ENCODE measurements around the gene NCKAP5. TPM values are rescaled to one million over a fixed set of nuclear protein-coding genes. Genes with fewer than 3 reads are reported as not detected.

Gene NCKAP5
- total and polyA plus RNA-seq, 2 of the 8 experiments (the other 6 are each of a cell fraction or from before 2014, with no cell fraction given): 0.27 to 0.86 TPM

- no peak overlapping the region for H3K27ac ChIP-seq (ENCODE audit: low read depth, low read length)
- H4K5ac ChIP-seq (ENCODE audit: insufficient read length, low read depth, low read length): no peak overlapping the region
- no peaks in the 10 kb centered on the region for H3K79me2 ChIP-seq (ENCODE audit: control insufficient read depth in 1 of 2, insufficient read depth in 2 of 2, low read length in 2 of 2)
- H4K91ac ChIP-seq (replicated peaks; ENCODE audit: insufficient read length, low read length): no peak overlapping the region
- H3K4me1 ChIP-seq (replicated peaks in 1 of 4; ENCODE audit: control insufficient read depth in 3 of 4, insufficient read depth in 4 of 4, low read length in 3 of 4): peaks cover 0 to 5% (median 2%) of the 10 kb centered on the region in 4 experiments; a peak in 2 of 7 replicates
- no peaks in the 10 kb centered on the region for H3K9me3 ChIP-seq (ENCODE audit: insufficient read depth in 2 of 2, low read depth in 1 of 2, low read length in 1 of 2)
- FAIRE-seq (no peak), DNase-seq (ENCODE audit: low read depth in 1 of 2, low spot score in 2 of 2) (no peak)
- POLR2A ChIA-PET (ENCODE audit: partially characterized antibody): no interaction called here
- no peak overlapping the region for H2AFZ ChIP-seq (ENCODE audit: low read length)
- H3K27me3 ChIP-seq (replicated peaks in 1 of 4; ENCODE audit: control insufficient read depth in 3 of 4, extremely low read depth in 1 of 4, insufficient read depth in 3 of 4, low read length in 3 of 4): no peaks in the 10 kb centered on the region
- 96% methylated on average over 4 of the region's 4 CpGs; no CpG with 5 or more reads in 1 of the 2 experiments for WGBS, 2 experiments (ENCODE audit: extremely low coverage in 1 of 2, insufficient coverage in 1 of 2, insufficient read length in 1 of 2, insufficient replicate concordance in 2 of 2, low coverage in 1 of 2, low lambda C conversion rate in 2 of 2, missing lambda C conversion rate in 1 of 2)
- no peak overlapping the region for H3K14ac ChIP-seq (ENCODE audit: insufficient read length)
- H3K4me2 ChIP-seq (ENCODE audit: insufficient read depth in 1 of 2, low read depth in 2 of 2, low read length in 2 of 2): no peak overlapping the region
- no peaks in the 10 kb centered on the region for H4K20me1 ChIP-seq (replicated peaks in 1 of 2; ENCODE audit: control insufficient read depth in 1 of 2, insufficient read depth in 2 of 2, low read length in 2 of 2)
- H3K36me3 ChIP-seq (ENCODE audit: control insufficient read depth in 2 of 4, insufficient read depth in 4 of 4, low read length in 3 of 4): no peaks in the 10 kb centered on the region
- H2BK12ac ChIP-seq (ENCODE audit: low read depth, low read length): no peak overlapping the region
- no peak overlapping the region for H4K8ac ChIP-seq (ENCODE audit: extremely low read depth, insufficient read depth, low read length)
- no peaks in the 10 kb centered on the region for H3K23me2 ChIP-seq (ENCODE audit: low read depth, low read length)
- TF ChIP-seq CBX8 (IDR thresholded peaks at IDR 0.05; ENCODE audit: borderline replicate concordance, low read depth, low read length) (no peak), BACH1 (IDR thresholded peaks at IDR 0.05; ENCODE audit: low read length) (no peak), SP4 (IDR thresholded peaks at IDR 0.05; ENCODE audit: low read length) (no peak), RBBP5 (IDR thresholded peaks at IDR 0.05; ENCODE audit: borderline replicate concordance, low read depth, low read length) (no peak), POLR2AphosphoS5 (IDR thresholded peaks at IDR 0.05; ENCODE audit: low read depth, low read length) (no peak), BRCA1 (IDR thresholded peaks at IDR 0.05; ENCODE audit: low read depth, low read length) (no peak), TAF7 (optimal IDR thresholded peaks at IDR 0.05; ENCODE audit: borderline replicate concordance, low read depth, low read length) (no peak), CEBPB (IDR thresholded peaks at IDR 0.05; ENCODE audit: low read depth, low read length) (no peak)
- H3K56ac ChIP-seq (replicated peaks; ENCODE audit: insufficient read length, low read depth, low read length): no peak overlapping the region
- H2BK5ac ChIP-seq (ENCODE audit: low read depth, low read length): no peak overlapping the region
- H2BK15ac ChIP-seq (ENCODE audit: low read length): no peak overlapping the region
- no peak overlapping the region for H3K4ac ChIP-seq (replicated peaks; ENCODE audit: insufficient read length, low read depth, low read length)
- no peak overlapping the region for H3K18ac ChIP-seq (ENCODE audit: extremely low read depth, low read length)
- H3K23ac ChIP-seq (ENCODE audit: insufficient read length): no peak overlapping the region
- no peak overlapping the region for H2AK5ac ChIP-seq (ENCODE audit: low read depth, low read length)
- no peak overlapping the region for H3K4me3 ChIP-seq (ENCODE audit: extremely low read depth in 1 of 4, insufficient read depth in 2 of 4, low read depth in 3 of 4, low read length in 4 of 4)
- H2BK20ac ChIP-seq (ENCODE audit: low read length): no peak overlapping the region
- H2BK120ac ChIP-seq (replicated peaks; ENCODE audit: low read depth, low read length): no peak overlapping the region
- no peak overlapping the region for H3K9ac ChIP-seq (replicated peaks in 1 of 4; ENCODE audit: extremely low read depth in 1 of 4, low read depth in 3 of 4, low read length in 3 of 4)
- CTCF ChIA-PET (ENCODE audit: partially characterized antibody): no interaction called here
- no peaks in the 10 kb centered on the region for H3K79me1 ChIP-seq (ENCODE audit: low read depth, low read length)
Measured at GRCh38 chr2:132691556-132691955, 876.7 kb downstream of the NCKAP5 start.
